Mononuclear cell (primary cell): Measurements from ENCODE around the gene IL1RAPL2. TPM values are rescaled to one million over a fixed set of nuclear protein-coding genes. Genes with fewer than 3 reads are reported as not detected.
"Not testable (repeated sequence)": the region's sequence is repeated elsewhere in the genome, so short reads cannot be mapped to it uniquely, and the experiment has no call there.

Experiments
- H3K27me3 ChIP-seq: 2 replicates; pipeline ENCODE4 v1.6.0; 2011; ENCODE audit warnings: low read length, control low read depth; ENCODE audit not compliant: insufficient read depth
- H3K4me1 ChIP-seq: 2 replicates; pipeline ENCODE4 v1.5.1; 2011; ENCODE audit warnings: mild to moderate bottlenecking, low read length, control low read depth; ENCODE audit not compliant: insufficient read depth
- H3K4me3 ChIP-seq: 2 replicates; pipeline ENCODE4 v1.5.1; 2011; ENCODE audit warnings: mild to moderate bottlenecking, low read length, moderate library complexity
- H3K9me3 ChIP-seq: 2 replicates; pipeline ENCODE4 v1.5.1; 2011; ENCODE audit warnings: low read depth, mild to moderate bottlenecking, control low read depth, low read length
- total RNA-seq: library from RNA; depleted of rRNA; stranded (reverse); fragments of >200 nt; gene quantifications from one replicate; pipeline ENCODE4 v1.2.3, GENCODE V29; 2012

IL1RAPL2 gene
- total RNA-seq, 1 donor = not detected

DNA sequence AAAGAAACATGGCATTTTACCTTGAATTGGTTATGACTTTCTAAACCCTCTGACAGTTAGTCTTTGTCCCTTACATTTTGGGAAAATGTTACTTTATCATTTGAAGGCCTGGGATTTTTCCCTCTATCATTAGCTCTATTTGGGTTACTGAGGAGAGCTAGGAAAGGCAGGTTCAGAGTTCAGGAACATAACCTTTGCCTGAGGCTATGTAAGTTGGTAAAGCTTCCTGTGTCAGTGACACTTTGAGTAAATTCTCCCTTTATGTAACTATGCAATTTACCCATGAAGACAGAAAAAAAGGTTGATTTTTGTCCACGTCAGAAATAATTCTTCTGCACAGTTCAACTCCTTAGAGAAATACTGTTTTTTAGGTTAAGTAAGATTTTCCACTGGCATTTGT, 1084.6 kb downstream of the IL1RAPL2 start:
- H3K27me3 ChIP-seq = no peaks in the 10 kb centered on the region
- H3K9me3 ChIP-seq = no peaks in the 10 kb centered on the region
- H3K4me3 ChIP-seq = no peak overlapping the region
- no peaks in the 10 kb centered on the region for H3K4me1 ChIP-seq

GRCh38 chrX:105650986-105651385, 1085.0 kb downstream of the IL1RAPL2 start:
- Histone ChIP-seq H3K4me3 (no peak overlapping the region), H3K9me3 (no peaks in the 10 kb centered on the region), H3K27me3 (no peaks in the 10 kb centered on the region), H3K4me1 (no peaks in the 10 kb centered on the region)

DNA sequence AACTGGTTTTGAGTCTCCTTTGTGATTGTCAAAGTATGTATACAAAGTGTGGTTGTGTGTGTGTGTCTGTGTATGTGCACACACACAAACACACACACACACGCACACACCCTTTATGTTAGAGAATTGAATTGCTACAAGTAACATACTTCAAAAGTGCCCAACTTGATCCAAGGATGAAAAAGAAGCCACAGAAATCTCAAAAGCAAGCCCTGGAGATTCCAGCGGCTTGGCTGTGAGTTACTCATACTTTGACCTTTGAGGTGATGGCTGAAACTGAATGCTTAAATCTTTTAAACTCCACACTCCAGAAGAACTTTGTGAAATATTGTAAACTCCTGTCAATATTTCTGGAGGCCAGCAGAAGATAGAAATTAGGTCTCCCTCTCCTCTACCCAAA, 1087.9 kb downstream of the IL1RAPL2 start:
- H3K27me3 ChIP-seq = no peaks in the 10 kb centered on the region
- no peaks in the 10 kb centered on the region for H3K4me1 ChIP-seq
- no peaks in the 10 kb centered on the region for H3K9me3 ChIP-seq
- H3K4me3 ChIP-seq = no peak overlapping the region

GRCh38 chrX:105658136-105658535, 1092.1 kb downstream of the IL1RAPL2 start:
- Histone ChIP-seq H3K4me3 (no peak overlapping the region), H3K4me1 (no peaks in the 10 kb centered on the region), H3K27me3 (no peaks in the 10 kb centered on the region), H3K9me3 (no peaks in the 10 kb centered on the region)

- no peaks in the 10 kb centered on the region for H3K27me3 ChIP-seq
These were observed 1096.2 kb downstream of the IL1RAPL2 start for GRCh38 chrX:105662248-105662647.

GRCh38 chrX:105664243-105664642, 1098.2 kb downstream of the IL1RAPL2 start:
- H3K4me1 ChIP-seq = no peaks in the 10 kb centered on the region
- no peaks in the 10 kb centered on the region for H3K9me3 ChIP-seq
- no peaks in the 10 kb centered on the region for H3K27me3 ChIP-seq
- H3K4me3 ChIP-seq = no peak overlapping the region

More at GRCh38 chrX:105662248-105662647, 1096.2 kb downstream of the IL1RAPL2 start:
- H3K4me1 ChIP-seq = no peaks in the 10 kb centered on the region
- H3K4me3 ChIP-seq = no peak overlapping the region
- no peaks in the 10 kb centered on the region for H3K9me3 ChIP-seq

- H3K27me3 ChIP-seq, H3K4me3 ChIP-seq, H3K9me3 ChIP-seq, H3K4me1 ChIP-seq: not testable (repeated sequence)
These were observed 1118.3 kb downstream of the IL1RAPL2 start for GRCh38 chrX:105684288-105684687.

DNA sequence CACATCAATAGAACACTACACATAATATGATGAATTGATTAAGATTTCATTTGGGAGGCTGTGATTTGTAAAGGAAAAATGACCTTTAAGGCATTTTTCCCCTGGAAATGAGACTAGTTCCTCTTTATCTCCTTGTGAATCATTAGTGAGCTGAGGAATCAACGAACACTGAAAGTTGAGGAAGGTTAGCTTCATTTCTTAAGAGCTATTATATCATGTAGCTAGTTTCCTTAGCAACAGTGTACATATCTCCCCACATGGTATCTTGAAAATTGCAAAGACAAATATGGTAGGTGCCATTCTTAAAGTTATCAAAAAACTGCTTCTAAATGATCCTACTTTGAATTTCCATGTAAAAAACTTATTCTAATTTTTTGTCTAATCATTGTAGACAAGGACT, 1128.8 kb downstream of the IL1RAPL2 start:
- Histone ChIP-seq H3K4me3 (no peak overlapping the region), H3K27me3 (no peaks in the 10 kb centered on the region), H3K9me3 (no peaks in the 10 kb centered on the region), H3K4me1 (no peaks in the 10 kb centered on the region)

DNA sequence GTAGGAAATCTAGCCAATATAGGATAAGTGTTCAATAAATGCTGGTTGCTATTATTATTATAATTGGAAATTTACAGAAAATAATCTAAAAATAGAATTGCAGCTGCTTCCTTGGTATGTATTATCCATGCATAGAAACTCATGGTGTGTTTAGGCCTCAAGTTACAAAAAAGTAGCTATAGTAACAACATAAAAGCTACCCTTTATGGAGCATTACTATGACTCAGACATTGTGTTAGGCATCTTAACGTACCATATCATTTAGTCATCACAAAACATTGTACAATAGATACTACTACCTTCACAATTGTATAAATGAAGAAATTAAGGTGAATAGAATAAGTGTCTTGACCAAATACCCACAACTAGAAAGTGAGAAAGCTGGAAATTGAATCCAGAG, 1129.5 kb downstream of the IL1RAPL2 start:
- Histone ChIP-seq H3K9me3 (no peaks in the 10 kb centered on the region), H3K4me1 (no peaks in the 10 kb centered on the region), H3K27me3 (no peaks in the 10 kb centered on the region), H3K4me3 (no peak overlapping the region)

GRCh38 chrX:105696870-105697269, 1130.9 kb downstream of the IL1RAPL2 start:
- H3K9me3 ChIP-seq = no peaks in the 10 kb centered on the region
- no peak overlapping the region for H3K4me3 ChIP-seq
- no peaks in the 10 kb centered on the region for H3K27me3 ChIP-seq
- H3K4me1 ChIP-seq = no peaks in the 10 kb centered on the region

DNA sequence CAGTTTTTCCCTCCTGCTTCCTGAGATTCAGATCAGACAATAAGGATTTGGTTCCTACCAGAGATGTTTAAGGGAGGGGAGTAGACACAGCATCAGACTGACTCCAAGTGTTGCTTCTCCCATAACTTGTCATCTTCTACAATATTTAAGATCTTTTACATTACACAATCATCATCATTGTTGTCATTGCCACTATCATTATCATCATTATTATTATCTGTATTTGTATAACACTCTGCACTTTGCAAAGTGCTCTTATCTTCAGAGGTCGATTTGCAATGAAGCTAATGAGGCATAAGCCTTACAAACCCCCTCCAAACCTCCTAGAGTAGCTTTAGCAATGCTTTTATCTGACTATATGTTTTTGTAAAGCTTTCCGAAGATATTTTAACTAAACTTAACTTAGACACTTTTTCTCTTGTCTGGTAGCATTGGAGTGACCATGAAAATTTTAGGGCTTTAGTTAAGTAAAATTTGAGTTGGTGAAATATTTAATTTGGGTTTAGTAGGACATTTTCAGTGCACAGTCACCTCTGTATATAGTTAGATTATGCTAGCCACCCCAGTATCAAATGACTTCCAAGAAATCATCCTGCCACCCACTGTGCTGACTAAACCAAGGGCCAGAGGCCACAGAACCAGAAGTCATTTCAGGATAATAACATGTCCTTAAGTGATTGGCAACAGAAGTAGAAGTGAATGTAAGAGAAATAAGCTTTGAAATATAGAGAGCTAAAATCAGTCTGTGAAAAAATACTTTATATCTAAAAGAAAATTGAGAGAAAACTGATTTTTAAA, 1132.2 kb downstream of the IL1RAPL2 start:
- Histone ChIP-seq H3K4me3 (no peak overlapping the region), H3K4me1 (no peaks in the 10 kb centered on the region), H3K27me3 (no peaks in the 10 kb centered on the region), H3K9me3 (no peaks in the 10 kb centered on the region)

DNA sequence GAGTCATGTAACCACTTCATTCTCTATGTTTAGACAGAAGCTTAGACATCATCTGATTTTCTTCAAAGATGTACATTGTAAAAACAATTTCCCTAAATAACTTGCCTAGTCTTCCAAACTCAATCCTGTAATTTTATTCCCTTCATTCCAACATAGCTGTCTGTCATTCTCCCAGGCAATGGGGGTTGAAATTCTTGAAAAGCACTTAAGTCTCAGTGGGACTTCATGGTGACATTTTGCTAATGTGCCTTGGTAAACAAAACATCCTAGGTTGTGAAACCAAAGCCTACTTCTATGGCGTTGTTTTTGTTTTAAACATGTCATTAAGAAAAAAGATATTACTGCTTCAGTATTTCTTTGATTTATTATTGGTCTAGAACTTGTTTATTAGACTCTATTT, 1134.3 kb downstream of the IL1RAPL2 start:
- no peaks in the 10 kb centered on the region for H3K9me3 ChIP-seq
- H3K4me3 ChIP-seq = no peak overlapping the region
- no peaks in the 10 kb centered on the region for H3K27me3 ChIP-seq
- no peaks in the 10 kb centered on the region for H3K4me1 ChIP-seq

DNA sequence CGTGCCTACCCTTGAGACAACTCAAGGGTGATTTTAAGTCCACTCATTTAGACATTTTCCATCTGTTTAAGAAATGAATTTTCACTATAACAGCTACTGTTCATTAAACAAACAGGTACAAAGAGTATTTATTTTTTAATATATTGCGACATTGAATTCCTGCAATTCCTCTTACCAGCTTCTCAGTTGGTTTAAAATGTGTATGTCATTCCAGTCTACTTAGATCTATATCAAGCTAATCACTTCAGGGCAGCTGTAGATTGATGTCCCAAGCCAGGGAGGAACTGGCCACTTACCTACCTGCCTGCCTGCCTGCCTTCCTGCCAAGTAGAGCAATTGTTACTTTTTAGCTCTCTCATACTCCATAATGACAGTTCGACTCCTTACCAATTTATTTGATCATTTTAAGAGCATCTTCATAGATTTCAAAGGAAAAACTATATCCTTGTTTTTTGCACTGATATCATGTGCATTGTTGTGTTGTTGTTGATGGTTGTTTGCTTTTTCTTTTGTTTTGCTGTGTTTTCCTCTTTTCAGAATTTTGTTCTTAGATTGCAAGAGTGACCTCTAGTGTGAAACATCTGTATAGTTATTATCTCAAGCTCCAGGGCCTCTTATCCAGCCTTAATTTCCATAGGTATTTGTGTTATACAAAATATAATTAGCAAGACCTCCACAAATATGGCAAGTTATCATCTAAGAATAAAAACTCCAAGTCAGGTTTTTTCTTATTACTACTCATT, 1135.5 kb downstream of the IL1RAPL2 start:
- H3K4me3 ChIP-seq = no peak overlapping the region
- no peaks in the 10 kb centered on the region for H3K4me1 ChIP-seq
- H3K27me3 ChIP-seq = no peaks in the 10 kb centered on the region
- H3K9me3 ChIP-seq = no peaks in the 10 kb centered on the region

DNA sequence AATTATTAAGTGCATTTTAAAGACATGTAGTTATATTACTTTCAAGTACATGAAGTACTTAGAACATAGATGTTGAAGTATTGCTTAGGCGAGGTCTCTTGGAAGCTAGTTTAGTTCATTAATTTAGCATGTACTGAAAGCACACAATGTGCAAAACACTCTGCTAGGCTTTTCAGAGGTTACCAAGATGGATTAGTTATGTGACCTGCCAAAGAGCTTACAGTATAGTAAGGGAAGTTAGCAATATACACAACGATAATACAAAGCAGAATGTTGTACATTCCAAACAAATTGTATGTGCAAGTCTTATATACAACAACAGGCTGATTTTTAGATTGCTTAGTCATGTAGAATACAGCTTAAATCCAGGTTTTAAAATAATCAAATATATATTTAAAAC, 1137.9 kb downstream of the IL1RAPL2 start:
- H3K4me1 ChIP-seq = no peaks in the 10 kb centered on the region
- H3K27me3 ChIP-seq = no peaks in the 10 kb centered on the region
- H3K4me3 ChIP-seq = no peak overlapping the region
- H3K9me3 ChIP-seq = no peaks in the 10 kb centered on the region

GRCh38 chrX:105706041-105706440, 1140.0 kb downstream of the IL1RAPL2 start:
- H3K4me1 ChIP-seq = no peaks in the 10 kb centered on the region
- H3K27me3 ChIP-seq = no peaks in the 10 kb centered on the region
- no peaks in the 10 kb centered on the region for H3K9me3 ChIP-seq
- no peak overlapping the region for H3K4me3 ChIP-seq

DNA sequence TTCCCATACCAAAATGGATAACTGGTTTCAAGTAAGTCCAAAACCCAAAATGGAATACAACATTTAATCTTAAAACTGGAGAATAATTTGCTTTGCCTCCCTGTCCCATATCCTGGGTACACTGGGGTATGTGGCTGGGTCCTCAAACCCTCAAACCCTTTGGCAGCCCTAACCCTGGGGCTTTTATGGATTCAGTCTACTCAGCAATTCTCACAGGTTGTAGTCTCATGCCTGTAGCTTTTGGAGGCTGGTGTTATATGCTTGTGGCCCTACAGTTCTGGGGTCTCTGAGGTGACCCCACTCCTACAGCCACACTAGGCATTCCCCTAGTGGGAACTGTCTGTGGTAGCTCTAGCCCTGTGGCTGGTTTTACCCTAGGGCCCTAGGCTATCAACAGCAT, 1145.8 kb downstream of the IL1RAPL2 start:
- no peaks in the 10 kb centered on the region for H3K27me3 ChIP-seq
- no peak overlapping the region for H3K4me3 ChIP-seq
- no peaks in the 10 kb centered on the region for H3K9me3 ChIP-seq
- H3K4me1 ChIP-seq = no peaks in the 10 kb centered on the region
